Inflammatory macrophage treated with lipopolysaccharide for 4 hours (primary cell): ENCODE results near the gene CARD6.
"Not testable (repeated sequence)": the region's sequence is repeated elsewhere in the genome, so short reads cannot be mapped to it uniquely, and the experiment has no call there.

Experiments used
- DNase-seq: peaks from one replicate; pipeline ENCODE4 v3.0.0-alpha.2; 2020

CARD6 gene

GRCh38 chr5:40841068-40841805 is at the start of gene CARD6:
Gene CARD6, plus strand, starts transcription at chr5:40841367. Its CDS starts 16 bp downstream, at chr5:40841383.
- peak; percentile 82 for DNase-seq

DNA sequence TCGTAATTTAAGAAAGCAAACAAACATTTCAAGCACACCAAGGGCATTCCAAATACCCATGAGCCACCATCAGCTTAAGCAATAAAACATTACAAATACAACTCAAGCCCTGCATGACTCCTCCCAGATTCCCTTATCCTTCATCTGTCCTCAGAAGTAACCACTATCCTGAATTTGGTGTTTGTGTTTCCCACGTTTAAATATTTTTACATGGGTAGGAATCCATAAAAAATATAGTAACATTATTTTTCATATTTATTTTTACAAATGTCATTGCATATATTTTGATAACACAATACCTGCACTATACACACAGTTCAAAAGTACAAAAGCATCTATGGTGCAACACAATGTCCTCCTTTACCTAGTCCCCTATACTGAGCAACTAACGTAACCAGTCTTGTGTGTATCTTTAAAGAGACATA is 49.4 kb upstream of the CARD6 start:
- DNase-seq: no peak

DNA sequence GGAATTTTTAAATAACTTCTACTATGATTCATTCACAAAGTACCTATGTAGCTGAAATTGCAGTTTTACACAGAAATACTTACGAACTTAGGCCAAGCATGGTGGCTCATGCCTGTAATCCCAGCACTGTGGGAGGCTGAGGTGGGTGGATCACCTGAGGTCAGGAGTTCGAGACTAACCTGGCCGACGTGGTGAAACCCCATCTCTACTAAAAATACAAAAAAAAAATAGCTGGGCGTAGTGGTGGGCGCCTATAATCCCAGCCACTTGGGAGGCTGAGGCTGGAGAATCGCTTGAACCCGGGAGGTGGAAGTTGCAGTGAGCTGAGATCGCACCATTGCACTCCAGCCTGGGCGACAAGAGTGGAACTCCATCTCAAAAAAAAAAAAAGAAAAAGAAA is 48.5 kb upstream of the CARD6 start:
- DNase-seq: not testable (repeated sequence)

DNA sequence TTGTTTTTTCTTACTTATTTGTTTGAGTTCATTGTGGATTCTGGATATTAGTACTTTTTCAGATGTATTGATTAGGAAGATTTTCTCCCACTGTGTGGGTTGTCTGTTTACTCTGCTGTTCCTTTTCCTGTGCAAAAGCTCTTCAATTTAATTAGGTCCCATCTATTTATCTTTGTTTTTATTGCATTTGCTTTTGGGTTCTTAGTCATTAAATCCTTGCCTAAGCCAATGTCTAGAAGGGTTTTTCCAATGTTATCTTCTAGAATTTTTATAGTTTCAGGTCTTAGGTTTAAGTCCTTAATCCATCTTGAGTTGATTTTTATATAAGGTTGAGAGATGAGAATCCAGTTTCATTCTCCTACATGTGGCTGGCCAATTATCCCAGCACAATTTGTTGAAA is 46.8 kb upstream of the CARD6 start:
- DNase-seq: not testable (repeated sequence)

- not testable (repeated sequence) for DNase-seq
Measured at GRCh38 chr5:40794877-40795276, 46.3 kb upstream of the CARD6 start.

- peak; percentile 75 for DNase-seq
Measured at GRCh38 chr5:40796487-40796889, 44.7 kb upstream of the CARD6 start.

DNA sequence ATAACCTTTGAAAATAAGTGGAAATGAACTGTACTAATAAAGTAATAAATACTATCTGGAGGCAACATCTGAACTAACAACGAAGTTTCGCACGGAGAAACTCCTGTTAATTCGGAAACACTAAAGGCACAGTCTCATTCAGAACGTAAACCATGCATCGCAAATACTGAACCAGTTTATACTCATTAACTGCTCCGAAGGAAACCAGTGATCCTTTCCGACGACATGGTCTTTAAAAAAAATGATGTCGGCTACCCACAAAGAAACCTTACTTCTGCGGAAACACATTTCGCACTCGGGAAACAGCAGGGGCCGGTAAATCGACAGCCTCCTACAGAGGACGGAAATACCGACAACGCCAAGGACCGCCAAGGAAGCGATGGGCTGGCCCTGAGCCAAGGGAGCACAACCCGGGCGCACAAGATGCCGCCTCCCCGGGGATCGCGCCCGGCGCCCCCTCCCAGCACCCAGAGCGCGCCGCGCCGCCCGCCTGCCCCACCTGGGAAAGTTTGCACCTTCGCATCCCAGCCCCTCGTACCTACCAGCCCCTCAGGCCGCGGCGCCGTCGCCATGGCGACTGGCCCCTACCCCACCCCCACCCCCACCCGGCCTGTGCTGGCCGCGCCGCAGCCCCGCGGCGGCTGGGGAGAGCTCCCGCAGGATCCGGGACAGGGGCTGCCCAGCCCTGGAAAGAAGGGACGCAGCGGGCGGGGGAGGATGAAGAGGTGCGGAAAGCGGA is 43.7 kb upstream of the CARD6 start:
- peak; percentile 47 for DNase-seq

- DNase-seq: peak; percentile 78
Measured at GRCh38 chr5:40798012-40798800, 43.0 kb upstream of the CARD6 start, which contains the start of gene PRKAA1. Gene PRKAA1, minus strand, starts transcription at chr5:40798374. Its CDS starts 185 bp downstream, at chr5:40798189.

DNA sequence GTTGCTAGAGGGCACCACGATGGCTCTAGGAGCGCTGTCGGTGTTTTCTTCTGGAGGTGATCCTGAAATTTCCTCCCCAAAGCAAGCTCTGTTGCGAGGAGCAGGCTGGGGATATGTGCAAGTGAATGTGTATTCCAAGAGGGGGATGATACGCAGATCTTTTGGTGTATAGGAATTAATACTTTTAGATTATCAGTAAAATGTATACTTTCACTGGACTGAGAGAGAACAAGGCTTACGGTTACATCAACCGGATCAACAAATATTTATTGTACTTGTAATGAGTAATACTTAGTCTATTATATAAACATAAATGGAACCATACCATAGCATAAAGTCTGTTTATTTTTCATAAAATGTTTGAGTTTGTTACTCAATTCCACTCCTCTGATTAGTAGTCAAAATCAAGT is 42.4 kb upstream of the CARD6 start:
- DNase-seq: no peak

DNA sequence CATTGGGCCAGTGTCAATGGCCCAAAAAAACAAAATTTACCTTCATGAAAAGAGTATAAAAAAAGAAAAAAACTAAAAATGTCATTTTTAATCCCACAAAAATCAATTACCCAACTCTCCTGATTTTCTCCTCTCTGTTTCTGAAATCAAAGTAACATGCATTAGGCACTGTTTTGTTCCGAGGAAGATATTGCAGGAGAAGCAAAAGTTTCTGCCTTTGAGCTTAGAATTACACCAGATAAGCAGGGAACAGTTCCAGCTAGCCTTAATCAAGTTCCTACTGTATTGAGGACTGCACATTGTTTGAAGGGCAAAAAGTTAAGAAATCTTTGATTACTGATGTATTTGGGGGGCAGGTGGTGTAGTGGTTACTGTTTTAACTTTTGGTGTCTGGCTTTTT is 41.9 kb upstream of the CARD6 start:
- no peak for DNase-seq

GRCh38 chr5:40801771-40802562 is 39.2 kb upstream of the CARD6 start:
- no peak for DNase-seq

GRCh38 chr5:40812125-40812524 is 29.0 kb upstream of the CARD6 start:
- no peak for DNase-seq

- DNase-seq: no peak
Measured at GRCh38 chr5:40813698-40814281, 27.4 kb upstream of the CARD6 start.

DNA sequence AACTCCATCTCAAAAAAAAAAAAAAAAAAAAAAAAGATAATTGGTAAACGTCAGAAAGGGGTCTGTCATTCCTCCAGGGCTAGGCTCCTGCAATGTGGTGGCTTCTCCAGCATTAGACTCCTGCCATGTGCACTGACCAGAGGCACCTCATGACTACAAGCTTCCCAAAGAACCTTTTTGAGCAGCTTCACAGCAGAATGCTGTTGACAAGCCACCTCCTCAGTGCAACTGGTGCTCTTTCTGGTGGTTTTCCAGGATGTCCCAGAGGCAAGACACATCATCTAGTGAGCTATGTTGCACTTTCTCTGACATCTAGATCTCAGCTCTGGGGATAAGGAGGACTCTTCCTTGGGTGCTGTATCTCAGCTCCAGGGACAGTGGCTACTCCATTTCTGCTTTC is 17.7 kb upstream of the CARD6 start:
- no peak for DNase-seq

- not testable (repeated sequence) for DNase-seq
Measured at GRCh38 chr5:40825461-40826043, 15.6 kb upstream of the CARD6 start.

DNA sequence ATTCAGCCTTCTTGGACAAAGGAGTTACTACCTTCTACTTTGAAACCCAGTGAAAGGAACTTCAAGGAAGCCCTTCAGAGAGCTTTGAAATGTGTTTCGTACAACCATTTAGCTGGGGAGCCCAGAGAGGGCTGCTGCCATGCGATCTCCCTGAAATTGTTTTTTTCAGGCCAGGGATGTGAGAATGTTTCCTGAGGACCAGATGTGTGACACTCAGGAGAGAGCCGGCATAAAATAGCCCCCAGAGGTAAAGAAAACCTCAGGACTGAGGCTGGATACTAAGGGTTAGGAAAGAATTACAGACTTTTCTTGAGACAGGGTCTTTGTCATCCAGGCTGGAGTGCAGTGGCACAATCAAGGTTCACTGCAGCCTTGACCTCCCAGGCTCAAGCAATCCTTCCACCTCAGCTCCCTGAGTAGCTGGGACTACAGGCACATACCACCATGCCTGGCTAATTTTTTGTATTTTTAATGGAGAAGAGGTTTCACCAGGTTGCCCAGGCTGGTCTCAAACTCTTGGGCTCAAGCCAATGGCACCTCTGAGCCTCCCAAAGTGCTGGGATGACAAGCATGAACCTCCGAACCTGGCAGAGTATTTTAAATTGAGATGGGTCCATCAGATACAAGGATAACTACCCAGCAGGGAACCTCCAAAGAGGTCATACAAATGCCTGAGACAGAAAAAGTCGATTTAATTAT is 14.5 kb upstream of the CARD6 start:
- DNase-seq: no peak

- no peak for DNase-seq
Measured at GRCh38 chr5:40827188-40827977, 13.8 kb upstream of the CARD6 start.

DNA sequence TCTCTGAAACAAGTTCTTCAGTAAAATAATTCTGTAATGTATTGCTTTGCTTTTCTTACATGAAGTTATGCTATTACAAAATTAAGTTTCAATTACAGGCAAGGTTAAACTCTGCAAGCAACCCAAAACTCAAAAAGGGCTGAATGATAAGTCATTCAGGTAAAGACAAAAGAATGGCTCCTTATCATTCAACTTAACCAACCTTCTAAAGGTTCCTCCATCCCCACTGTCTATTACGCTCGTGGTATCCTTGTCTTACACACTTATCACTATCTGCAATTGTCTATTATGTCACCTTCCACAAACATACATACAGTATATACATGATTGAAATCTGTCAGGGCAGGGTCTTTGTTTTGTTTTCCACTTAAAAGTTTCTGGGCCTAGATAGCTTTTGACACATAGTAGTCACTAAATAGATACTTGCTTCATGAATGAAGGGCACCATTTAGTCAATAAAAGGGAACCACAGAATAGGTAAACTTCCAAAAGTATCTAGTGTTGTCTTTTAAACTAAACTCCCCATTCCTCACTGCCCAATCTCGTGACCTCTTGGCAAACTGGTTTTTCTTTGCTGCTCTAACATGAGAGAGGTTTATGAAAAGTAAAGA is 13.0 kb upstream of the CARD6 start:
- DNase-seq: no peak
